Coronary artery (tissue), 2 donors: Measurements from ENCODE around the gene DIP2A.

Experiments used
- DNase-seq: peaks from one replicate; pipeline ENCODE4 v3.0.0-alpha.2; 2017; ENCODE audit warnings: low spot score
- H3K27ac ChIP-seq, 2 donors: fragments of 200-600 bp; sonication (generic); one replicate each; pipeline ENCODE4 v1.5.1; 2016 to 2019
- H3K4me3 ChIP-seq: fragments of 200-600 bp; sonication (generic); 2 replicates; pipeline ENCODE4 v1.5.1; 2016; ENCODE audit warnings: mild to moderate bottlenecking, moderate library complexity
- TF ChIP-seq, protein P1 (sequence below): fragments of 200-600 bp; sonication (generic); IDR thresholded peaks from one replicate; pipeline ENCODE4 v1.5.1; 2019; ENCODE audit warnings: antibody characterized with exemption

Gene DIP2A

DNA sequence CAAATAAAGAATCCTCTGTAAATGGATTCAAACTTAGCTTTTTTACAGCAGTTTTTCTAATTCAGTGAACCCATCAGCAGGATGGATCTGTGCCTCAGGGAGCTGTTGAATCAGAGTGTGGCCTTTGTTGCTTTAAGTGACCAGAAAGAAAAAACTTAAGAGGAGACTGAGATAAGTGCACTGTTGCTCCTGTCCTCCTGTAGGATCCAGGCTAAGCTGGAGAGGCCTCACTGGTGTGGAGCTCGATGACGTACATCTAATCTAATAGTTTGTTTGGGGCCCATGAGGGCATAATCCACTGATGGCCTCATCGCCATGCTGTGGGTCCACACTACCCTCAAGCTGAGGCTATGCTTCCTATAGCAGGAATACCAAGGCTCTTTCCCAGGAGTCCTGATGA, 10.6 kb downstream of the DIP2A start:
- DNase-seq, result no peak
- H3K4me3 ChIP-seq, result no peak overlapping the region
- TF ChIP-seq, protein P1, sequence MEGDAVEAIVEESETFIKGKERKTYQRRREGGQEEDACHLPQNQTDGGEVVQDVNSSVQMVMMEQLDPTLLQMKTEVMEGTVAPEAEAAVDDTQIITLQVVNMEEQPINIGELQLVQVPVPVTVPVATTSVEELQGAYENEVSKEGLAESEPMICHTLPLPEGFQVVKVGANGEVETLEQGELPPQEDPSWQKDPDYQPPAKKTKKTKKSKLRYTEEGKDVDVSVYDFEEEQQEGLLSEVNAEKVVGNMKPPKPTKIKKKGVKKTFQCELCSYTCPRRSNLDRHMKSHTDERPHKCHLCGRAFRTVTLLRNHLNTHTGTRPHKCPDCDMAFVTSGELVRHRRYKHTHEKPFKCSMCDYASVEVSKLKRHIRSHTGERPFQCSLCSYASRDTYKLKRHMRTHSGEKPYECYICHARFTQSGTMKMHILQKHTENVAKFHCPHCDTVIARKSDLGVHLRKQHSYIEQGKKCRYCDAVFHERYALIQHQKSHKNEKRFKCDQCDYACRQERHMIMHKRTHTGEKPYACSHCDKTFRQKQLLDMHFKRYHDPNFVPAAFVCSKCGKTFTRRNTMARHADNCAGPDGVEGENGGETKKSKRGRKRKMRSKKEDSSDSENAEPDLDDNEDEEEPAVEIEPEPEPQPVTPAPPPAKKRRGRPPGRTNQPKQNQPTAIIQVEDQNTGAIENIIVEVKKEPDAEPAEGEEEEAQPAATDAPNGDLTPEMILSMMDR, result no peak
- H3K27ac ChIP-seq, result no peak overlapping the region

DNA sequence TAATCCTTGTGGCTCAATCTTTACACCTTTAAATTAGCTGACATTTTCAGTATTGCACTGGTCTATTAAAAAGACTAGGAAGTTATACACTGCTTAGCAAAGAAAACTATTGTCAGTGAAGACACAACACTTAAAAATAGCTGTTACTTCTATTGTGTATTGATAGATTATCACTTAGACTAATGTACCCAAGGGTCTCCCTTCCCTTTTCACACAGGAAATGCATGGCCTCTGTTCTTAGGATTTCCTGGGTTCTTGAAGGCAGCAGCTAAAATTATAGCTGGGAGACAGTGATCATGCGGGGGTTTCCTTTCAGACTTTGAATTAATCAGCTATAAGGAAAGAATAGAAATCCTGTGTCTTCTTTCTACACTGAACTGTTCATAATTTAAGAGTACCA, 12.8 kb downstream of the DIP2A start:
- H3K4me3 ChIP-seq, result no peak overlapping the region
- no peak overlapping the region for H3K27ac ChIP-seq
- no peak for DNase-seq
- TF ChIP-seq, protein P1, result no peak

DNA sequence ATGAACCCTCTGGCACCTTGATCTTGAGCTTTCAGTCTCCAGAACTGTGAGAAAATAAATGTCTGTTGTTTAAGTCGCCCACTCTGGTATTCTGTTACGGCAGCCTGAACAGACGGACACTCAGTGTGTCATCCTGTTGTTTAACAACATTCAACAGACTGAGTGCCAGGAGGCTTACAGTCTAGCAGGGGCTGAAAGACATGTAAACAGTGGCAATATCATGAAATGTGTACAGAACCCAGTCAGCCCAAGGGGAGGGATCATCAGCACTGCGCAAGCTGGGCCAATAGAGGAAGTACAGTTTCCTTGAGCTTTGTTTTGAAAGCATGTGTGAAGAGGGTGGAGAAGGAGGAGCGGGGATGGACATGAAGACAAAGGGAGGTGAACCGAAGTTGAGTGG, 13.6 kb downstream of the DIP2A start:
- DNase-seq, result no peak
- TF ChIP-seq, protein P1, result no peak
- no peak overlapping the region for H3K27ac ChIP-seq
- no peak overlapping the region for H3K4me3 ChIP-seq

DNA sequence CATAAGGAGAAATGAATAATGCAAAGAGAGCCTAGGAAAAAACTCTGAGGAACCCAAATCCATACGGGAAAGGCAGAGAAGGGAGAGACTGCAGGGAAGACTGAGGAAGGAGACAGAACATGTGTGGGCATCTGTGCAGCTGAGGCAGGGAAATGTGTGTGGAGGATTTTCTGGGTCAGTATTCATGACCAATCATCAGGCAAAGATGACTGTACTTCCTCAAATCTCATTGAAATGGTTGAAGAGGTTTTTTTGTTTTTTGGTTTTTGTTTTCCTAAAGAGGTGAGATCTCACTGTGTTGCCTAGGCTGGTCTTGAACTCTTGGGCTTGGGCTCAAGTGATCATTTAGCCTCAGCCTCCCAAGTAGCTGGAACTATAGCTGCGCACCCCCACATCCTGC, 15.7 kb downstream of the DIP2A start:
- TF ChIP-seq, protein P1, result no peak
- no peak overlapping the region for H3K27ac ChIP-seq
- DNase-seq, result no peak
- no peak overlapping the region for H3K4me3 ChIP-seq

DNA sequence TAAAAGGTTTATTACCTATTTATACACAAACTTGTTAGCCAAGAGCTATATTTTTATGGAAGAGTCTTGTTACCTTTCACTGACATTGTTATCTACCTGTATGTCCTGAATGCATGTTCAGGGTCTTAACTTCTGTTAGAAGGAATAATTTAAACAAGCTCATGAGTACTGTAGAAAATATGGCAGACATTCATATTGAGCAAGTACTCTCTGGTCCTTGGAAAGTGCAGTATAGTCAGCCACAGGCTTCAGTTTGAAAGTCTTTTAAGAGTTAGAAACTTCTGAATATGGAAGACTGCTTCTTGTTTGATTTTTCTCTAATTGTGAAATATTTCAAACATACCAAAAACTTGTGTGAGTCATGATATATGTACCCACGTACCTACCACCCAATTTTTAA, 16.6 kb downstream of the DIP2A start:
- no peak for DNase-seq
- Histone ChIP-seq H3K4me3 (no peak overlapping the region), H3K27ac (no peak overlapping the region)
- TF ChIP-seq, protein P1, result no peak

DNA sequence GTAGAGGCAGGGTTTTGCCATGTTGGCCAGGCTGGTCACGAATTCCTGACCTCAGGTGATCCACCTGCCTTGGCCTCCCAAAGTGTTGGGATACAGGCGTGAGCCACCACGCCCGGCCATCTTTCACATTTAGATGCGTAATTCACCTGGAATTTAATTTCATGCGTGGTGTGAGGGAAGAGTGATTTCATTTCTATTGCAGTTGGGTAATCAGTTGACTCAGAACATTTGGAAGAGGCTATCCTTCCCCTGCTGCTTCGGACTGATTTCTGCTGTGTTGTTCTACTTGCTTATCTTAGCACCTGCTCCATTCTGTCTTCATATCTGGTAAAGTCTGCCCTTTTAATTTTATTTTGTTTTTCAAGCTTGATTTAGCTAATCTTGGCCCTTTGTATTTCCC, 19.1 kb downstream of the DIP2A start:
- no peak for DNase-seq
- TF ChIP-seq, protein P1, result no peak
- H3K4me3 ChIP-seq, result no peak overlapping the region
- H3K27ac ChIP-seq, result no peak overlapping the region

DNA sequence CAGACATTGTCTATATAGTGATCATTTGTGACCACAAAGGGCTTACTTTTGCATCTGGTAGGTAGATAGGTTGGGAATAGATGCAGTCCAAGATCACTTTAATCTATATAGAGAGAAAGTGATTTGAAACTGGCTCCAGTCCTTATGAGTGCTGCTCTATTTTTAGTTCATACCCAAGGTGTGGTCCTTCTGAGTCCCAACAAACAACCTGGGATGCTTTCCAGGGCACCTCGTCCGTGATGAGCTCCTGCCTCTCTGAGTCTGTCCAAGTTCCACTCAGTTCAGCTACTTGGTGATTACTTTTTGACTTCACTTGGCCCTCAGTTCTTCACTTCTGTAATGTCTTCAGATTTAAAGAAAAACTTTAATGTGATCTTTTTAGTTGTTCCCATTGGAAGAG, 20.2 kb downstream of the DIP2A start:
- no peak overlapping the region for H3K27ac ChIP-seq
- TF ChIP-seq, protein P1, result no peak
- H3K4me3 ChIP-seq, result no peak overlapping the region
- DNase-seq, result no peak
